H1 (cell line): Measurements from ENCODE around the gene FXR1. TPM values are rescaled to one million over a fixed set of nuclear protein-coding genes. Genes with fewer than 3 reads are reported as not detected.

Experiments
- CTCF ChIA-PET: fragments of 300-600 bp; sonication (Branson Sonifier 250); formaldehyde crosslinking; loops from one replicate; lab custom pipeline; 2021; ENCODE audit not compliant: partially characterized antibody; lab: Charles Lee
- POLR2A ChIA-PET: fragments of 300-600 bp; sonication (Branson Sonifier 250); formaldehyde crosslinking; loops from one replicate; lab custom pipeline; 2021; ENCODE audit warnings: inconsistent platforms; ENCODE audit not compliant: partially characterized antibody; lab: Charles Lee
- DNase-seq, 2 experiments: peaks; one replicate each; pipeline versions ENCODE4 v3.0.0 to v3.0.0-alpha.2; 2010 to 2022; ENCODE audit warnings: low spot score in 2 of 2, low read depth in 1 of 2, mixed read lengths in 1 of 2
- FAIRE-seq: peaks from 2 replicates; lab custom pipeline; 2011; peaks lifted over from hg19 to GRCh38; lab: Jason Lieb, UNC
- H2AFZ ChIP-seq: 2 replicates; pipeline ENCODE4 v1.8.1; 2012; ENCODE audit warnings: low read length, inconsistent platforms
- H2AK5ac ChIP-seq: 2 replicates; pipeline ENCODE4 v1.6.1; 2013; ENCODE audit warnings: low read depth, low read length
- H2BK120ac ChIP-seq: replicated peaks from 2 replicates; pipeline ENCODE3; 2013; ENCODE audit warnings: low read depth, low read length, inconsistent platforms
- H2BK12ac ChIP-seq: 2 replicates; pipeline ENCODE4 v1.6.1; 2013; ENCODE audit warnings: low read depth, low read length
- H2BK15ac ChIP-seq: 2 replicates; pipeline ENCODE4 v1.6.1; 2013; ENCODE audit warnings: low read length
- H2BK20ac ChIP-seq: 2 replicates; pipeline ENCODE4 v1.6.1; 2013; ENCODE audit warnings: low read length
- H2BK5ac ChIP-seq: 2 replicates; pipeline ENCODE4 v1.6.1; 2013; ENCODE audit warnings: low read depth, low read length
- H3K14ac ChIP-seq: 2 replicates; pipeline ENCODE4 v1.6.1; 2013; ENCODE audit warnings: inconsistent platforms; ENCODE audit not compliant: insufficient read length
- H3K18ac ChIP-seq: 2 replicates; pipeline ENCODE4 v1.6.1; 2013; ENCODE audit warnings: low read length; ENCODE audit errors: extremely low read depth
- H3K23ac ChIP-seq: 2 replicates; pipeline ENCODE4 v1.6.1; 2013; ENCODE audit warnings: inconsistent platforms; ENCODE audit not compliant: insufficient read length
- H3K23me2 ChIP-seq: 2 replicates; pipeline ENCODE4 v1.6.1; 2013; ENCODE audit warnings: low read depth, low read length
- H3K27ac ChIP-seq: 2 replicates; pipeline ENCODE4 v1.6.1; 2011; ENCODE audit warnings: low read depth, low read length, inconsistent platforms
- H3K27me3 ChIP-seq, 4 experiments: replicated peaks in 1 of 4; 1 replicate in 1 of 4; 2 replicates in 3 of 4; pipeline versions ENCODE4 v1.6.1 to v1.8.1; 2011 to 2013; ENCODE audit warnings: low read length in 3 of 4, mild to moderate bottlenecking in 3 of 4, inconsistent platforms in 2 of 4, mixed read lengths in 2 of 4, moderate library complexity in 1 of 4; ENCODE audit not compliant: control insufficient read depth in 3 of 4, insufficient read depth in 3 of 4; ENCODE audit errors: extremely low read depth in 1 of 4
- H3K36me3 ChIP-seq, 4 experiments: 2 replicates each; pipeline versions ENCODE4 v1.6.1 to v1.8.1; 2011 to 2013; ENCODE audit warnings: mild to moderate bottlenecking in 4 of 4, low read length in 3 of 4, moderate library complexity in 2 of 4, control low read depth in 1 of 4, inconsistent platforms in 1 of 4; ENCODE audit not compliant: insufficient read depth in 4 of 4, control insufficient read depth in 2 of 4
- H3K4ac ChIP-seq: replicated peaks from 2 replicates; pipeline ENCODE3; 2013; ENCODE audit warnings: low read length, low read depth, mixed read lengths, inconsistent platforms; ENCODE audit not compliant: insufficient read length
- H3K4me1 ChIP-seq, 4 experiments: replicated peaks in 1 of 4; 1 replicate in 1 of 4; 2 replicates in 3 of 4; pipeline versions ENCODE4 v1.6.1 to v1.8.1; 2011 to 2013; ENCODE audit warnings: low read length in 3 of 4, inconsistent platforms in 2 of 4, mixed read lengths in 1 of 4; ENCODE audit not compliant: insufficient read depth in 4 of 4, control insufficient read depth in 3 of 4
- H3K4me2 ChIP-seq, 2 experiments: 2 replicates each; pipeline versions ENCODE4 v1.6.1 to v1.8.1; 2011 to 2013; ENCODE audit warnings: low read depth in 2 of 2, low read length in 2 of 2, control low read depth in 1 of 2, inconsistent platforms in 1 of 2, mild to moderate bottlenecking in 1 of 2; ENCODE audit not compliant: insufficient read depth in 1 of 2
- H3K4me3 ChIP-seq, 4 experiments: fragments of 200-600, 300-600 bp in 1 of 4; sonication (generic), shearing (Covaris generic), sonication (Bioruptor Twin) in 1 of 4; 2 replicates each; pipeline versions ENCODE4 v1.5.1 to v1.8.1; 2011 to 2016; ENCODE audit warnings: low read length in 4 of 4, low read depth in 3 of 4, control low read depth in 2 of 4, inconsistent platforms in 2 of 4, mild to moderate bottlenecking in 2 of 4, mixed read lengths in 1 of 4, moderate library complexity in 1 of 4; ENCODE audit not compliant: insufficient read depth in 2 of 4; ENCODE audit errors: extremely low read depth in 1 of 4
- H3K56ac ChIP-seq: replicated peaks from 2 replicates; pipeline ENCODE3; 2013; ENCODE audit warnings: low read depth, mild to moderate bottlenecking, mixed read lengths, low read length, inconsistent platforms; ENCODE audit not compliant: insufficient read length
- H3K79me1 ChIP-seq: 2 replicates; pipeline ENCODE4 v1.6.1; 2013; ENCODE audit warnings: low read depth, low read length, control low read depth
- H3K79me2 ChIP-seq, 2 experiments: 2 replicates each; pipeline versions ENCODE4 v1.6.1 to v1.8.1; 2012 to 2013; ENCODE audit warnings: low read length in 2 of 2, mild to moderate bottlenecking in 2 of 2, inconsistent platforms in 1 of 2; ENCODE audit not compliant: insufficient read depth in 2 of 2, control insufficient read depth in 1 of 2
- H3K9ac ChIP-seq, 4 experiments: replicated peaks in 1 of 4; 1 replicate in 1 of 4; 2 replicates in 3 of 4; pipeline versions ENCODE4 v1.6.1 to v1.8.1; 2011 to 2013; ENCODE audit warnings: low read depth in 3 of 4, low read length in 3 of 4, control low read depth in 2 of 4, mild to moderate bottlenecking in 2 of 4, moderate library complexity in 2 of 4, inconsistent platforms in 1 of 4; ENCODE audit errors: extremely low read depth in 1 of 4
- H3K9me3 ChIP-seq, 2 experiments: 2 replicates each; pipeline versions ENCODE4 v1.6.1 to v1.8.1; 2012 to 2013; ENCODE audit warnings: mild to moderate bottlenecking in 2 of 2, moderate library complexity in 2 of 2, control low read depth in 1 of 2, inconsistent platforms in 1 of 2, low read depth in 1 of 2, low read length in 1 of 2, mixed read lengths in 1 of 2; ENCODE audit not compliant: insufficient read depth in 2 of 2
- H4K20me1 ChIP-seq, 2 experiments: replicated peaks in 1 of 2; 2 replicates each; pipeline versions ENCODE3 to v1.8.1; 2011 to 2013; ENCODE audit warnings: inconsistent platforms in 2 of 2, low read length in 2 of 2, mild to moderate bottlenecking in 1 of 2; ENCODE audit not compliant: insufficient read depth in 2 of 2, control insufficient read depth in 1 of 2
- H4K5ac ChIP-seq: 2 replicates; pipeline ENCODE4 v1.6.1; 2013; ENCODE audit warnings: low read length, low read depth, mixed read lengths, inconsistent platforms; ENCODE audit not compliant: insufficient read length
- H4K8ac ChIP-seq: 2 replicates; pipeline ENCODE4 v1.8.0; 2013; ENCODE audit warnings: mild to moderate bottlenecking, moderate library complexity, low read length, inconsistent platforms; ENCODE audit not compliant: insufficient read depth; ENCODE audit errors: extremely low read depth
- H4K91ac ChIP-seq: replicated peaks from 2 replicates; pipeline ENCODE3; 2013; ENCODE audit warnings: low read length, mixed read lengths, inconsistent platforms; ENCODE audit not compliant: insufficient read length
- JUND ChIP-seq: IDR thresholded peaks from 2 replicates; pipeline ENCODE4 v1.6.1; 2011; ENCODE audit warnings: mild to moderate bottlenecking, improper control_type of control experiment, low read length
- POLR2A ChIP-seq, 2 experiments: IDR thresholded peaks; 1 replicate in 1 of 2; 2 replicates in 1 of 2; pipeline ENCODE4 v1.6.1; 2011; ENCODE audit warnings: low read depth in 2 of 2, low read length in 2 of 2, mild to moderate bottlenecking in 2 of 2; ENCODE audit errors: control extremely low read depth in 1 of 2
- RAD21 ChIP-seq, 2 experiments: IDR thresholded peaks in 1 of 2; conservative IDR thresholded peaks in 1 of 2; 2 replicates each; pipeline ENCODE4 v1.6.1; 2011; ENCODE audit warnings: low read depth in 2 of 2, low read length in 2 of 2, improper control_type of control experiment in 1 of 2, inconsistent platforms in 1 of 2, mild to moderate bottlenecking in 1 of 2, moderate library complexity in 1 of 2
- TBP ChIP-seq: IDR thresholded peaks from 2 replicates; pipeline ENCODE4 v1.6.1; 2011; ENCODE audit warnings: low read depth, low read length, improper control_type of control experiment
- WGBS, 2 experiments: shearing (Covaris generic) in 1 of 2; methylation state at CpG; one replicate each; pipeline versions ENCODE4 v1.1.6 to v1.1.7; 2013 to 2015; ENCODE audit warnings: low lambda C conversion rate in 2 of 2, mixed read lengths in 2 of 2, inconsistent platforms in 1 of 2, low coverage in 1 of 2, missing lambda C conversion rate in 1 of 2; ENCODE audit not compliant: insufficient replicate concordance in 2 of 2, insufficient coverage in 1 of 2, insufficient read length in 1 of 2; ENCODE audit errors: extremely low coverage in 1 of 2, missing lambda C conversion rate in 1 of 2; 5-methylcytosine and 5-hydroxymethylcytosine counted together
- polyA plus RNA-seq, 7 experiments: library from polyadenylated mRNA; depleted of rRNA in 3 of 7; stranded (reverse) in 5 of 7; unstranded in 2 of 7; fragments of >200 nt in 5 of 7; fragments of 200-250 nt in 2 of 7; gene quantifications; 1 replicate in 5 of 7; 2 replicates in 1 of 7; 4 replicates in 1 of 7; pipeline versions ENCODE4 v1.2.1 to v1.2.3, GENCODE V29; 2011 to 2013; ENCODE audit warnings: missing spikeins in 2 of 7, mixed read lengths in 2 of 7
- total RNA-seq: library from RNA; stranded (reverse); fragmentation: NEBNext Ultra II Directional; extraction: Animal tissue kit (Norgen Biotek cat#: 25700); gene quantifications from 2 replicates; pipeline ENCODE4 v1.2.1, GENCODE V29; 2021

FXR1 gene
- total and polyA plus RNA-seq, 2 of the 8 experiments (the other 6 are each of a cell fraction or from before 2014, with no cell fraction given), result 108 to 283 TPM

DNA sequence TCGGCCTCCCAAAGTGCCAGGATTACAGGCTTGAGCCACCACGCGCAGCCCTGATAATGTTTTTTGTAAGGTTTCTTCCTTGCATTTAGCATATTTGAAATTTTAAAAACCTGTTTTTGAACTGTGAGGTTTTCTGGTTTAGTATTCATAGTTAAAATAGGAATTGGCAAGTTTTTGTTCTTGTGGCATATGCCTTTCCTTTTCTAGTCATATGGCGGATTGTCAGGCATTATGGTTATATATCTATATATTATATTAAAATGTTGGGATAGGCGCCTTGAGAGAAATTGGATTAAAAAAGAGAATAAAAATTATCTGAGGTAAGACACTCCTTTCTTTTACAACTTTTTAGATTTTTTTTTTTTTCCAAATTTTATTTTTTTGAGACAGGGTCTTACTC is 28.4 kb downstream of the FXR1 start:
- WGBS, 2 experiments, result 93% methylated on average over 5 of the region's 5 CpGs; no CpG with 5 or more reads in 1 of the 2 experiments

More for the DNA sequence above, 28.4 kb downstream of the FXR1 start:
- Histone ChIP-seq H3K9me3 (no peaks in the 10 kb centered on the region), H4K20me1 (peaks cover 2 to 8% of the 10 kb centered on the region in 2 experiments), H3K27ac (no peak overlapping the region), H3K56ac (no peak overlapping the region), H3K79me2 (peaks cover 8 to 92% of the 10 kb centered on the region in 2 experiments), H4K91ac (no peak overlapping the region), H3K4ac (no peak overlapping the region), H4K5ac (no peak overlapping the region), H2AFZ (no peak overlapping the region), H3K27me3 (no peaks in the 10 kb centered on the region), H2BK120ac (no peak overlapping the region), H3K9ac (no peak overlapping the region), H2BK20ac (no peak overlapping the region), H3K18ac (no peak overlapping the region), H3K4me3 (no peak overlapping the region), H2BK15ac (no peak overlapping the region), H3K23me2 (no peaks in the 10 kb centered on the region), H3K4me2 (no peak overlapping the region), H3K79me1 (no peaks in the 10 kb centered on the region; the same call in 1 of the 2 replicates), H3K23ac (no peak overlapping the region), H2BK12ac (no peak overlapping the region), H3K14ac (no peak overlapping the region), H2BK5ac (no peak overlapping the region), H2AK5ac (no peak overlapping the region), H4K8ac (no peak overlapping the region; the same call in 1 of the 2 replicates), H3K4me1 (no peaks in the 10 kb centered on the region), H3K36me3 (peaks cover 0 to 61% (median 13%) of the 10 kb centered on the region in 4 experiments; a peak in 6 of 8 replicates)
- DNase-seq (no peak), FAIRE-seq (no peak)
- TF ChIP-seq JUND (no peak), TBP (no peak), POLR2A (IDR thresholded peaks at IDR 0.05; ENCODE audit: control extremely low read depth in 1 of 2, low read depth in 2 of 2, low read length in 2 of 2) (no peak), RAD21 (IDR thresholded peaks at IDR 0.05 in 1 of 2, conservative IDR thresholded peaks at IDR 0.05 in 1 of 2; ENCODE audit: low read depth in 2 of 2, low read length in 2 of 2) (no peak)
- POLR2A ChIA-PET, result interaction anchor here (0.9 kb wide), 1 partner anchor 27 kb away, joined by 4 read pairs; no protein-coding TSS in a partner anchor
- CTCF ChIA-PET, result no interaction called here
